ENCODE results near the gene NUDCD3. TPM values are rescaled to one million over a fixed set of nuclear protein-coding genes. Genes with fewer than 3 reads are reported as not detected.

NUDCD3 gene
- polyA plus RNA-seq, 1 donor (not counting 4 experiments of a cell fraction or from before 2014, with no cell fraction given), result 58.7 TPM

DNA sequence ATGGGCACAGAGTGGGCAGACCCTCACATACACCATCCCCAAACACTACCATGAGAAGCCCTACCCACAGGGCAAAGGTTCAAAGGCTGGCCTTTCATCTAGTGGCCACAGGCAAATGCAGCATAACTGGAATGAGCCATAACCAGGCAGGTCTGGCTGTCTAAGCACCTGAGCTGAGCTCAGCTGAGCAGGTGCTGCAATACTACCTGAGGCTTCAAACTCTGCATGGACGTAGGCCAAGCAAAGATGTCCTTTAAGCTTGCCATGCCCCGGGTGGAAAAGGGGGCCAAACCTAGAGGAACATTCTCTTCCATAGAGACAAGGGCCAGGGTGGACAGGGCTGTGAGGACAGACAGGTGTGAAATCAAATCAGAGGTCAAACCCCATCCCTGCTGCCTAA is 99.8 kb downstream of the NUDCD3 start:
- peaks cover 16 to 27% of the 10 kb centered on the region in 2 experiments for H3K36me3 ChIP-seq (ENCODE audit: control insufficient read depth in 2 of 2, extremely low read depth in 1 of 2, insufficient read depth in 2 of 2, low read length in 2 of 2)
- dilution Hi-C loops (cut with MboI; ENCODE audit: extremely low pct_ligation_motif_present, low sequenced_read_pairs), result no loop called here

GRCh38 chr7:44388089-44388970 is 102.1 kb downstream of the NUDCD3 start:
- dilution Hi-C loops (cut with MboI; ENCODE audit: extremely low pct_ligation_motif_present, low sequenced_read_pairs), result no loop called here
- peaks cover 21 to 34% of the 10 kb centered on the region in 2 experiments for H3K36me3 ChIP-seq (ENCODE audit: control insufficient read depth in 2 of 2, extremely low read depth in 1 of 2, insufficient read depth in 2 of 2, low read length in 2 of 2)
- DNase-seq (ENCODE audit: low read depth, low spot score), result no peak
- H3K4me3 ChIP-seq (ENCODE audit: control insufficient read depth in 2 of 3, extremely low read depth in 1 of 3, insufficient read depth in 2 of 3, low read depth in 1 of 3, low read length in 3 of 3), result no peak overlapping the region
- no peaks in the 10 kb centered on the region for H3K9me3 ChIP-seq (ENCODE audit: control insufficient read depth, low read depth, low read length)
- no peaks in the 10 kb centered on the region for H3K79me2 ChIP-seq (ENCODE audit: control insufficient read depth, insufficient read depth, low read length)
- no peaks in the 10 kb centered on the region for H3K4me1 ChIP-seq (ENCODE audit: control insufficient read depth, extremely low read depth, insufficient read depth, low read length)
- H4K20me1 ChIP-seq (ENCODE audit: control insufficient read depth, extremely low read depth, insufficient read depth, low read length), result no peaks in the 10 kb centered on the region
- FAIRE-seq, result no peak
- no peak overlapping the region for H3K27ac ChIP-seq (ENCODE audit: control insufficient read depth, insufficient read depth, low read length)
- H3K9me1 ChIP-seq (ENCODE audit: control insufficient read depth, extremely low read depth, insufficient read depth, low read length), result no peaks in the 10 kb centered on the region
- no peak overlapping the region for H3K4me2 ChIP-seq (ENCODE audit: control insufficient read depth, extremely low read depth, insufficient read depth, low read depth, low read length)
- H3K27me3 ChIP-seq (ENCODE audit: control insufficient read depth, extremely low read depth, insufficient read depth, low read length), result no peaks in the 10 kb centered on the region
- TF ChIP-seq EZH2 (IDR thresholded peaks at IDR 0.05; ENCODE audit: low read length), result no peak
- TF ChIP-seq CTCF (optimal IDR thresholded peaks at IDR 0.05 in 1 of 3, IDR thresholded peaks at IDR 0.05 in 1 of 3, conservative IDR thresholded peaks at IDR 0.05 in 1 of 3; ENCODE audit: extremely low read depth in 1 of 3, insufficient read depth in 2 of 3, low read length in 3 of 3), result no peak
- H2AFZ ChIP-seq (ENCODE audit: control insufficient read depth, low read length), result no peak overlapping the region
- H3K9ac ChIP-seq (ENCODE audit: control insufficient read depth, extremely low read depth, insufficient read depth, low read length), result no peak overlapping the region

More for the DNA sequence above, 99.8 kb downstream of the NUDCD3 start:
- Histone ChIP-seq H3K27ac (ENCODE audit: control insufficient read depth, insufficient read depth, low read length) (no peak overlapping the region), H3K9me3 (ENCODE audit: control insufficient read depth, low read depth, low read length) (no peaks in the 10 kb centered on the region), H3K27me3 (ENCODE audit: control insufficient read depth, extremely low read depth, insufficient read depth, low read length) (no peaks in the 10 kb centered on the region), H3K79me2 (ENCODE audit: control insufficient read depth, insufficient read depth, low read length) (no peaks in the 10 kb centered on the region), H3K4me1 (ENCODE audit: control insufficient read depth, extremely low read depth, insufficient read depth, low read length) (no peaks in the 10 kb centered on the region), H3K9ac (ENCODE audit: control insufficient read depth, extremely low read depth, insufficient read depth, low read length) (no peak overlapping the region), H3K9me1 (ENCODE audit: control insufficient read depth, extremely low read depth, insufficient read depth, low read length) (no peaks in the 10 kb centered on the region), H3K4me3 (ENCODE audit: control insufficient read depth in 2 of 3, extremely low read depth in 1 of 3, insufficient read depth in 2 of 3, low read depth in 1 of 3, low read length in 3 of 3) (no peak overlapping the region), H4K20me1 (ENCODE audit: control insufficient read depth, extremely low read depth, insufficient read depth, low read length) (no peaks in the 10 kb centered on the region), H3K4me2 (ENCODE audit: control insufficient read depth, extremely low read depth, insufficient read depth, low read depth, low read length) (no peak overlapping the region), H2AFZ (ENCODE audit: control insufficient read depth, low read length) (no peak overlapping the region)
- no peak for DNase-seq (ENCODE audit: low read depth, low spot score)
- TF ChIP-seq EZH2 (IDR thresholded peaks at IDR 0.05; ENCODE audit: low read length) (no peak), CTCF (optimal IDR thresholded peaks at IDR 0.05 in 1 of 3, IDR thresholded peaks at IDR 0.05 in 1 of 3, conservative IDR thresholded peaks at IDR 0.05 in 1 of 3; ENCODE audit: extremely low read depth in 1 of 3, insufficient read depth in 2 of 3, low read length in 3 of 3) (no peak)
- no peak for FAIRE-seq
